GM12878 (cell line): ENCODE results near the gene C16orf96. TPM values are rescaled to one million over a fixed set of nuclear protein-coding genes. Genes with fewer than 3 reads are reported as not detected.

ENCODE experiments used
- ATAC-seq: fragments of 200-7000 bp; cut with Tn5 transposase; 3 replicates; pipeline ENCODE4 v1.9.1; 2020; ENCODE audit warnings: mild to moderate bottlenecking, moderate library complexity
- BruUV-seq: library from RNA; stranded (reverse); fragments of 400-500 nt; replicated peaks from 2 replicates; lab custom pipeline; 2021; lab: Mats Ljungman, UMichigan
- CTCF ChIA-PET: fragments of 300-600 bp; sonication (Branson Sonifier 250); formaldehyde crosslinking; extraction: SDS; loops from one replicate; lab custom pipeline; 2021; ENCODE audit warnings: inconsistent platforms; lab: Yijun Ruan, JAX
- POLR2A ChIA-PET: fragments of 350-600 bp; formaldehyde crosslinking; extraction: SDS; loops from one replicate; lab custom pipeline; 2021; ENCODE audit warnings: inconsistent platforms; lab: Charles Lee
- RAD21 ChIA-PET: fragments of 300-600 bp; sonication (Branson Sonifier 250); formaldehyde crosslinking; loops from one replicate; lab custom pipeline; 2023; ENCODE audit warnings: antibody characterized with exemption; ENCODE audit not compliant: unreplicated experiment; lab: Charles Lee
- SMC1A ChIA-PET: fragments of 300-600 bp; sonication (Branson Sonifier 250); formaldehyde crosslinking; loops from one replicate; lab custom pipeline; 2023; ENCODE audit not compliant: unreplicated experiment, uncharacterized antibody; lab: Charles Lee
- DNase-seq: peaks from one replicate; pipeline ENCODE4 v3.0.0-alpha.2; 2011; ENCODE audit warnings: low read depth, low spot score
- FAIRE-seq: peaks from 3 replicates; lab custom pipeline; 2011; peaks lifted over from hg19 to GRCh38; lab: Jason Lieb, UNC
- H2AFZ ChIP-seq: 2 replicates; pipeline ENCODE4 v1.6.0; 2011; ENCODE audit warnings: low read depth, low read length, control low read depth; ENCODE audit not compliant: control insufficient read depth
- H3K27ac ChIP-seq: 2 replicates; pipeline ENCODE4 v1.5.1; 2011; ENCODE audit warnings: control low read depth; ENCODE audit not compliant: control insufficient read depth, insufficient read depth
- H3K27me3 ChIP-seq, 2 experiments: replicated peaks in 1 of 2; 2 replicates each; pipeline versions ENCODE4 v1.6.0 to v1.6.1; 2011; ENCODE audit warnings: low read length in 1 of 2; ENCODE audit not compliant: control insufficient read depth in 2 of 2, insufficient read depth in 2 of 2
- H3K36me3 ChIP-seq, 2 experiments: 2 replicates each; pipeline ENCODE4 v1.5.1; 2011; ENCODE audit warnings: low read length in 1 of 2; ENCODE audit not compliant: control insufficient read depth in 2 of 2, insufficient read depth in 2 of 2
- H3K4me1 ChIP-seq: 2 replicates; pipeline ENCODE4 v1.6.1; 2011; ENCODE audit warnings: mild to moderate bottlenecking, low read length, moderate library complexity, mixed read lengths; ENCODE audit not compliant: control insufficient read depth, insufficient read depth
- H3K4me2 ChIP-seq: 2 replicates; pipeline ENCODE4 v1.6.0; 2011; ENCODE audit warnings: control low read depth; ENCODE audit not compliant: control insufficient read depth, insufficient read depth
- H3K4me3 ChIP-seq: fragments of 200-600 bp; sonication (generic); 2 replicates; pipeline ENCODE4 v1.5.1; 2016
- H3K79me2 ChIP-seq: 2 replicates; pipeline ENCODE4 v1.6.0; 2011; ENCODE audit warnings: low read length; ENCODE audit not compliant: control insufficient read depth, insufficient read depth
- H3K9ac ChIP-seq: 2 replicates; pipeline ENCODE4 v1.8.0; 2011; ENCODE audit warnings: low read length, control low read depth, mixed read lengths; ENCODE audit not compliant: control insufficient read depth, insufficient read depth
- H3K9me3 ChIP-seq: replicated peaks from 3 replicates; pipeline ENCODE4 v1.5.1; 2011; ENCODE audit warnings: mild to moderate bottlenecking, low read length; ENCODE audit not compliant: control insufficient read depth, insufficient read depth
- H4K20me1 ChIP-seq: 2 replicates; pipeline ENCODE4 v1.6.0; 2011; ENCODE audit not compliant: control insufficient read depth, insufficient read depth
- CUX1 ChIP-seq: IDR thresholded peaks from 2 replicates; pipeline ENCODE4 v1.6.1; 2012; ENCODE audit warnings: improper control_type of control experiment, low read depth, low read length; ENCODE audit not compliant: insufficient replicate concordance
- E2F8 ChIP-seq: fragments of 450-650 bp; IDR thresholded peaks from 2 replicates; pipeline ENCODE4 v1.6.1; 2018; ENCODE audit warnings: mild to moderate bottlenecking, low read depth, moderate library complexity; ENCODE audit not compliant: partially characterized antibody
- JUNB ChIP-seq: IDR thresholded peaks from 2 replicates; pipeline ENCODE4 v1.6.1; 2016; ENCODE audit warnings: antibody characterized with exemption, mild to moderate bottlenecking
- MYC ChIP-seq: IDR thresholded peaks from 2 replicates; pipeline ENCODE4 v1.6.1; 2011; ENCODE audit warnings: mild to moderate bottlenecking, low read length, moderate library complexity, inconsistent platforms; ENCODE audit not compliant: insufficient read depth, insufficient replicate concordance, insufficient read length, severe bottlenecking
- SMAD1 ChIP-seq: fragments of 450-650 bp; IDR thresholded peaks from 2 replicates; pipeline ENCODE4 v1.6.1; 2018; ENCODE audit warnings: mild to moderate bottlenecking, low read depth; ENCODE audit not compliant: partially characterized antibody
- WGBS: methylation state at CpG from one replicate; pipeline ENCODE4 v1.1.6; 2016; ENCODE audit warnings: low lambda C conversion rate; ENCODE audit not compliant: insufficient replicate concordance, insufficient coverage; ENCODE audit errors: missing lambda C conversion rate; 5-methylcytosine and 5-hydroxymethylcytosine counted together
- in situ Hi-C: fragments of 300-500 bp; cut with MboI; formaldehyde crosslinking; loops from 9 replicates; pipeline ENCODE4 v1.14.3; 2018; ENCODE audit warnings: mixed read lengths
- intact Hi-C: fragments of 100-400 bp; cut with micrococcal nuclease; formaldehyde crosslinking; loops from one replicate; pipeline ENCODE4 v1.14.2; 2022; ENCODE audit not compliant: unreplicated experiment
- polyA plus RNA-seq, 11 experiments: library from polyadenylated mRNA; depleted of rRNA in 4 of 11; unstranded in 6 of 11; stranded (reverse) in 5 of 11; fragments of >200 nt; fragmentation: Nextera tagmentation in 4 of 11; fragmentation: Illumina TruSeq in 1 of 11; extraction: Ambion mirVana in 4 of 11; extraction: Trizol in 1 of 11; gene quantifications; 1 replicate in 1 of 11; 2 replicates in 10 of 11; pipeline versions ENCODE4 v1.2.1 to v1.2.3, GENCODE V29; 2011 to 2016; ENCODE audit warnings: inconsistent platforms in 2 of 11, missing spikeins in 2 of 11, low read depth in 1 of 11
- total RNA-seq, 4 experiments: library from RNA; depleted of rRNA in 3 of 4; stranded (reverse); fragments of >200 nt in 3 of 4; fragmentation: Illumina TruSeq in 1 of 4; extraction: Trizol in 1 of 4; gene quantifications; 2 replicates each; pipeline versions ENCODE4 v1.2.1 to v1.2.3, GENCODE V29; 2013 to 2021

C16orf96 gene
- total and polyA plus RNA-seq, 10 of the 15 experiments (the other 5 are each of a cell fraction or from before 2014, with no cell fraction given) = 0.01 to 0.08 (median 0.01) TPM; not detected in 7

GRCh38 chr16:4561596-4561995 is 5.5 kb downstream of the C16orf96 start:
- intact Hi-C loops = no loop called here
- SMC1A ChIA-PET = no interaction called here
- CTCF ChIA-PET = interaction anchor here (0.6 to 1.6 kb wide), 2 partner anchors 8 to 56 kb away, joined by 3 to 4 read pairs; no protein-coding TSS in a partner anchor
- H3K9ac ChIP-seq = no peak overlapping the region
- FAIRE-seq = no peak
- no peak overlapping the region for H2AFZ ChIP-seq
- WGBS = 51% methylated on average over 9 of the region's 9 CpGs
- H3K4me1 ChIP-seq = peaks cover 4% of the 10 kb centered on the region; the same call in 1 of the 2 replicates
- no peaks in the 10 kb centered on the region for H3K79me2 ChIP-seq
- H3K4me3 ChIP-seq = no peak overlapping the region
- no TSS peak for BruUV-seq
- RAD21 ChIA-PET = no interaction called here
- TF ChIP-seq SMAD1 (no peak), MYC (no peak), E2F8 (no peak), CUX1 (no peak), JUNB (no peak)
- TF ChIP-seq, all 136 proteins: peak for 0
- Histone ChIP-seq H3K27me3 (peaks cover 0 to 4% of the 10 kb centered on the region in 2 experiments; a peak in 2 of 4 replicates), H3K9me3 (no peaks in the 10 kb centered on the region), H3K27ac (no peak overlapping the region), H4K20me1 (no peaks in the 10 kb centered on the region), H3K4me2 (no peak overlapping the region), H3K36me3 (no peaks in the 10 kb centered on the region; a peak in 1 of 4 replicates)
- POLR2A ChIA-PET = no interaction called here
- in situ Hi-C loops = no loop called here
- ATAC-seq (no peak), DNase-seq (no peak)
